Upper lobe of right lung (tissue), 1 donor: Measurements from ENCODE around the gene RALY. TPM values are rescaled to one million over a fixed set of nuclear protein-coding genes. Genes with fewer than 3 reads are reported as not detected.
"Not testable (repeated sequence)": the region's sequence is repeated elsewhere in the genome, so short reads cannot be mapped to it uniquely, and the experiment has no call there.

Experiments used
- ATAC-seq: fragments of 200-7000 bp; cut with Tn5 transposase; one replicate; pipeline ENCODE4 v1.9.1; 2020; ENCODE audit warnings: mild to moderate bottlenecking, moderate library complexity
- DNase-seq: peaks from one replicate; pipeline ENCODE4 v3.0.0-alpha.2; 2020
- H3K27ac ChIP-seq: fragments of 200-600 bp; one replicate; pipeline ENCODE4 v1.8.0; 2022
- H3K27me3 ChIP-seq: fragments of 200-600 bp; one replicate; pipeline ENCODE4 v1.8.0; 2022; ENCODE audit warnings: mild to moderate bottlenecking
- H3K36me3 ChIP-seq: fragments of 200-600 bp; one replicate; pipeline ENCODE4 v1.8.0; 2022
- H3K4me1 ChIP-seq: fragments of 200-600 bp; one replicate; pipeline ENCODE4 v1.8.0; 2022
- H3K4me3 ChIP-seq: fragments of 200-600 bp; one replicate; pipeline ENCODE4 v1.8.0; 2022; ENCODE audit warnings: mild to moderate bottlenecking
- H3K9me3 ChIP-seq: fragments of 200-600 bp; one replicate; pipeline ENCODE4 v1.8.0; 2022
- intact Hi-C: fragments of 100-400 bp; cut with DNase I; formaldehyde crosslinking; loops from one replicate; pipeline ENCODE4 v1.11.0; 2022
- total RNA-seq: library from RNA; stranded (reverse); fragmentation: NEBNext Ultra II Directional; extraction: Animal tissue kit (Norgen Biotek cat#: 25700); gene quantifications from one replicate; pipeline ENCODE4 v1.2.1, GENCODE V29; 2021
- TF ChIP-seq, protein P1 (sequence below): fragments of 200-600 bp; IDR thresholded peaks from one replicate; pipeline ENCODE4 v1.8.0; 2022; ENCODE audit warnings: antibody characterized with exemption
- donor health status: DM: no; HTN: yes; CAD: no; lungs with severe emphysema.

Gene RALY
- total RNA-seq, 1 donor from 2014 or later, result 130 TPM

DNA sequence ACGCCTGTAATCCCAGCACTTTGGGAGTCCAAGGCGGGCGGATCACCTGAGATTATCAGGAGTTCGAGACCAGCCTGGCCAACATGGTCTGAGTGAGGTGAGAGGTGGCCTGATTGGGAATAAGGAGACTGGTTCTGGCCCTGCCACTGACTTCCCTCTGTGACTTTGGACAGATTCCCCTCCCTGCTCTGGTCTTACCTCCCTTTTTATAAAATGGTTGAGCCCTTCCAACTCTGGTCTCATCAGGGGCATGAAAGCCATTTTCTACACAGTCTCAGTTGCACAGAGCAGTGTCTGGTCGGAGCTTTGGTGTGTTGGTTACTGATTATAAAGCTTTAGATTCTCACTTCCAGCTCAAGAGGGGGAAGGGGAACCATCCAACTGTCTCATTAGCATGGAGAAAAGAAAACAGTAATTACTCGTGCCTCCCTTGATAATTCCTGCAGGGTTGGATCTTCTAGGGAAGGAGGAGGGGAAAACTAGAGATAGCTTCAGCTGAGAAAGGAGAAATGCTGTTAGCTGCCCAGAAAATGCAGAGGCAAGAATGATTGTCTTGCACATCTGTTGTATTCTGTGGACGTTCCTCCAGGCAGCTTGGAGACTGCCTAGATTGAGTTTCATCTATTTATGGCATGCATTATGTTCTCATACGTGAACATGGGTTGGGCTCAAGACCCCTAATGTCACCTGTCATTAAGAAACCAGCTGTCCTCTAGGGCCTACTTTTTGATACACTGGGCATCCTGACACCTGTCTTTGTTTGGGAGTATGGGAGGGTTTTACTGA lies 30.4 kb downstream of the RALY start:
- Histone ChIP-seq H3K27ac (no peak overlapping the region), H3K27me3 (no peaks in the 10 kb centered on the region), H3K9me3 (no peaks in the 10 kb centered on the region), H3K4me1 (peaks cover 43% of the 10 kb centered on the region), H3K36me3 (no peaks in the 10 kb centered on the region), H3K4me3 (no peak overlapping the region)
- TF ChIP-seq, protein P1, sequence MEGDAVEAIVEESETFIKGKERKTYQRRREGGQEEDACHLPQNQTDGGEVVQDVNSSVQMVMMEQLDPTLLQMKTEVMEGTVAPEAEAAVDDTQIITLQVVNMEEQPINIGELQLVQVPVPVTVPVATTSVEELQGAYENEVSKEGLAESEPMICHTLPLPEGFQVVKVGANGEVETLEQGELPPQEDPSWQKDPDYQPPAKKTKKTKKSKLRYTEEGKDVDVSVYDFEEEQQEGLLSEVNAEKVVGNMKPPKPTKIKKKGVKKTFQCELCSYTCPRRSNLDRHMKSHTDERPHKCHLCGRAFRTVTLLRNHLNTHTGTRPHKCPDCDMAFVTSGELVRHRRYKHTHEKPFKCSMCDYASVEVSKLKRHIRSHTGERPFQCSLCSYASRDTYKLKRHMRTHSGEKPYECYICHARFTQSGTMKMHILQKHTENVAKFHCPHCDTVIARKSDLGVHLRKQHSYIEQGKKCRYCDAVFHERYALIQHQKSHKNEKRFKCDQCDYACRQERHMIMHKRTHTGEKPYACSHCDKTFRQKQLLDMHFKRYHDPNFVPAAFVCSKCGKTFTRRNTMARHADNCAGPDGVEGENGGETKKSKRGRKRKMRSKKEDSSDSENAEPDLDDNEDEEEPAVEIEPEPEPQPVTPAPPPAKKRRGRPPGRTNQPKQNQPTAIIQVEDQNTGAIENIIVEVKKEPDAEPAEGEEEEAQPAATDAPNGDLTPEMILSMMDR, result no peak
- ATAC-seq (no peak), DNase-seq (no peak)
- intact Hi-C loops, result no loop called here

DNA sequence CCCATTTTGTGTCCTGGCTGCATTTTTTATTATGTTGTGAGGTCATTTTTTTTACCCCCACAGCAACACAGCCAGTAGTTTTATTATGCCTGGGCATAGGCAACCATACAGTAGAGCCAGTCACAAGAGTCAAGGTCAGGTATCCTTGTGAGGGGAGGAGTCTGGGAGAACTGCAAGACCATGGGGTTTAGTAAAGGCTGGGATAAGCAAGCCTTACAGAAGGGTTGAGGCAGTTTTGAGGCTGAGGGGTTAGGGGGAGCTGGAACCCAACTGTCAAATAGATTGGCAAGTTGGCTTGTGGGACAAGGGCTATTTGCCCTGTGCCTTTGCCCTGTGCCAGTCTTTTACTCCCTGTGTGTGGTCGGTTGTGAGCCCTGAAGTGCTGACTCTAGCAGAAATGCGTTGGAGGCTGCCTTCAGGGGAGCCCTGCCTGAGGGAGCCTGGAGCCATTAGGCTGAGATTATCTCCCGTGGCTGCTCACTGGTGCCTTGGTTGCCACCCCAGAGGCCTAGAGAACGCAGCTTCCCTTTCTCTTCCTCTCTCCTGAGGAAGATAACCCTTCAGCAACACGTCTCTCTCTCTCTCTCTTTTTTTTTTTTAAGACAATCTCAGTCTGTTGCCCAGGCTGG lies 31.1 kb downstream of the RALY start:
- DNase-seq (no peak), ATAC-seq (no peak)
- H3K27ac ChIP-seq, result no peak overlapping the region

DNA sequence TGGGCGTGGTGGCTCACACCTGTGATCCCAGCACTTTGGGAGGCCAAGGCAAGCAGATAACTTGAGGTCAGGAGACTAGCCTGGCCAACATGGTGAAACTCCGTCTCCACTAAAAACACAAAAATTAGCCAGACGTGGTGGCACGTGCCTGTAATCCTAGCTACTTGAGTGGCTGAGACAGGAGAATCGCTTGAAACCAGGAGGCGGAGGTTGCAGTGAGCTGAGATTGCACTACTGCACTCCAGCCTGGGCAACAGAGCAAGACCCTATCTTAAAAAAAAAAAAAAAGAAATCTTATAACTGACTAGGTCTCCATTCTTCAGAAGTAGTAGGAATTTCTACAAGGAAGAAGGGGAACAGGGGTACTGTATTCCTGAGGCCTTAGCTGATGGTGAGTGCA lies 34.3 kb downstream of the RALY start:
- H3K27me3 ChIP-seq, intact Hi-C loops, H3K9me3 ChIP-seq, DNase-seq, H3K27ac ChIP-seq, H3K4me3 ChIP-seq, ATAC-seq: not testable (repeated sequence)
- peaks cover 21% of the 10 kb centered on the region for H3K36me3 ChIP-seq
- peaks cover 29% of the 10 kb centered on the region for H3K4me1 ChIP-seq

More for the DNA sequence above, 31.1 kb downstream of the RALY start:
- peaks cover 40% of the 10 kb centered on the region for H3K4me1 ChIP-seq
- no peaks in the 10 kb centered on the region for H3K27me3 ChIP-seq
- TF ChIP-seq, protein P1, result no peak
- H3K36me3 ChIP-seq, result no peaks in the 10 kb centered on the region
- H3K9me3 ChIP-seq, result no peaks in the 10 kb centered on the region
- intact Hi-C loops, result no loop called here
- H3K4me3 ChIP-seq, result no peak overlapping the region

DNA sequence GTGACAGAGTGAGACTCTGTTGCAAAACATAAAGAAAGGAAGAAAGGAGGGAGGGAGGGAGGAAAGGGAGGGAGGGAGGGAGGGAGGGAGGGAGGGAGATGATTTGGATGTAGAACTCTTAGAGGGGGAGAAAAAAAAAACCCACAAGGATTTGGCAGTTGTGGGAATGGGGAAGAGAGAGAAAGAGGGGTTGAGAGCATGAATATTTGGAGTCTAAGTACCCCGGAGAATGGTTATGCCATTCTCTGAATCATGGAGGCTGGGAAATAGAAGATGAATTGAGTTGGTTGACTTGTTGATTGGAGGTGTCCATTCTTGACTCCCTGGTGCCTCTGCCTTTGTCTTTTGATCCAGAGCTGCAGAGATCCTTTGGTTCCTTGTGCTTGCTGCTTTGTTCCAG lies 35.7 kb downstream of the RALY start:
- Histone ChIP-seq H3K27me3 (no peaks in the 10 kb centered on the region), H3K36me3 (peaks cover 23% of the 10 kb centered on the region), H3K9me3 (no peaks in the 10 kb centered on the region), H3K4me1 (peaks cover 17% of the 10 kb centered on the region), H3K4me3 (no peak overlapping the region), H3K27ac (no peak overlapping the region)
- intact Hi-C loops, result no loop called here
- DNase-seq (no peak), ATAC-seq (no peak)
- TF ChIP-seq, protein P1, result no peak

DNA sequence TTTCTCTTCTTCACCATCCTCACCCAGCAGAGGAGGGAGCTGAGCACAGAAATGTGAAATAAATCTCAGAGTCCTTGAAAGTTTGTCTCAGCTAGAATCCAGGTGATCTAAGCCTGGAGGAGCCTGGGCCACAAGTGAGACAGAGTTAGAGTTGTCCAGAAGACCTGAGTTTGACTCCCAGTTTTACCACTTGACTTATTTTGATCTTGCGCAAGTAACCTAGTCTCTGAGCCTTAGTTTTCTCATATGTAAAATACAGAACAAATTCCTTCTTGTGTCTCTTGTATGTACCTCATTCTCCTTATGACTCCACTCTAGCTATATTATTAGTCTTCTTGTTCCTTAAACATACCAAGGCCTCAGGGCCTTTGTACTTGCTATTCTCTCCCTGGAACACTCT lies 36.7 kb downstream of the RALY start:
- H3K9me3 ChIP-seq, result no peaks in the 10 kb centered on the region
- no peak for ATAC-seq
- TF ChIP-seq, protein P1, result no peak

DNA sequence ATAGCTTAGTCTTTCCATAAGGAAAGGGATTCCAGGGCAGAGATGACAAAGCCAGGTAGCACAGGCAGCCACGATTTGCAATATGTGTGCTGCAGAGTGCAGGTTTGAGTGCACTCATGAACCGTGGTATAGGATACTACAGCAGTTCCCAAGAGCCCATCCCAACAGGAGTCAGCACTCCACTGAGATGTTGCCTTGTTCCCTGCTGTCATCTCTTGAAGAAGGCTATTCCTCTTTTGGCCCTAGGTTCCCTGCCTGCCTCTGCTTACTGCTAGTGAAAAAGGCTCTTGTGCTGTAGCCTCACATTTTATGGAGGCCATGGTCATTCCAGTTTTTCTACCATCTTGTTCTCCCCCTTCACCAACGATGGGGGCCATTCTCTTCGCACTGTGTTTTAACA lies 40.2 kb downstream of the RALY start:
- intact Hi-C loops, result no loop called here
- Histone ChIP-seq H3K27me3 (no peaks in the 10 kb centered on the region), H3K36me3 (peaks cover 23% of the 10 kb centered on the region), H3K4me3 (no peak overlapping the region), H3K27ac (no peak overlapping the region), H3K4me1 (peaks cover 27% of the 10 kb centered on the region), H3K9me3 (no peaks in the 10 kb centered on the region)
- TF ChIP-seq, protein P1, result no peak
- no peak for DNase-seq
- ATAC-seq, result no peak

More for the DNA sequence above, 36.7 kb downstream of the RALY start:
- intact Hi-C loops, result no loop called here
- H3K4me3 ChIP-seq, result no peak overlapping the region
- peaks cover 23% of the 10 kb centered on the region for H3K36me3 ChIP-seq
- H3K4me1 ChIP-seq, result peaks cover 6% of the 10 kb centered on the region
- no peak for DNase-seq
- H3K27me3 ChIP-seq, result no peaks in the 10 kb centered on the region
- no peak overlapping the region for H3K27ac ChIP-seq
